ENCODE results near the gene FNBP1L.

The FNBP1L gene

GRCh38 chr1:93574511-93574910 lies 126.6 kb downstream of the FNBP1L start:
- H3K4me3 ChIP-seq (ENCODE audit: low read depth, low read length) = no peak overlapping the region
- DNase-seq (ENCODE audit: low read depth) = no peak
- TF ChIP-seq, protein P1, sequence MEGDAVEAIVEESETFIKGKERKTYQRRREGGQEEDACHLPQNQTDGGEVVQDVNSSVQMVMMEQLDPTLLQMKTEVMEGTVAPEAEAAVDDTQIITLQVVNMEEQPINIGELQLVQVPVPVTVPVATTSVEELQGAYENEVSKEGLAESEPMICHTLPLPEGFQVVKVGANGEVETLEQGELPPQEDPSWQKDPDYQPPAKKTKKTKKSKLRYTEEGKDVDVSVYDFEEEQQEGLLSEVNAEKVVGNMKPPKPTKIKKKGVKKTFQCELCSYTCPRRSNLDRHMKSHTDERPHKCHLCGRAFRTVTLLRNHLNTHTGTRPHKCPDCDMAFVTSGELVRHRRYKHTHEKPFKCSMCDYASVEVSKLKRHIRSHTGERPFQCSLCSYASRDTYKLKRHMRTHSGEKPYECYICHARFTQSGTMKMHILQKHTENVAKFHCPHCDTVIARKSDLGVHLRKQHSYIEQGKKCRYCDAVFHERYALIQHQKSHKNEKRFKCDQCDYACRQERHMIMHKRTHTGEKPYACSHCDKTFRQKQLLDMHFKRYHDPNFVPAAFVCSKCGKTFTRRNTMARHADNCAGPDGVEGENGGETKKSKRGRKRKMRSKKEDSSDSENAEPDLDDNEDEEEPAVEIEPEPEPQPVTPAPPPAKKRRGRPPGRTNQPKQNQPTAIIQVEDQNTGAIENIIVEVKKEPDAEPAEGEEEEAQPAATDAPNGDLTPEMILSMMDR (conservative IDR thresholded peaks at IDR 0.05; ENCODE audit: low read depth, low read length) = no peak

DNA sequence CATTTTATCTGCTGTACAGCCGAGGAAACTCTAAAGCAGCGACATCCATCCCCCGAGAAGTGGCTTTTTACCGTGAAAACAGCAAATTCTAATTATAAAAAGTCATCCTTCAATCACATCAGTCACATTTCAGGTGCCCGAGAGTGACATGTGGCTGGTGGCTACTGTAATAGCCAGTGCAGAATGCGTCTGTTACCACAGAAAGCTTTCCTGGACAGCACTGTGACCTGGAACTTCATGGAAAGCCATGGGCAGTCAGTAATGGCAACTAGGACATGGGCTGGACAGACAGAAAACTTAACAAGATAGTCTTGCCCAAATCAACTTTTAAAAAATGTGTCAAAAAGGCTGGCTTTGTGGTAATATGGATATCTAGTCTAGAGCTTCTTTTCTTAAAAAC lies 127.1 kb downstream of the FNBP1L start:
- H3K4me3 ChIP-seq (ENCODE audit: low read depth, low read length) = no peak overlapping the region
- DNase-seq (ENCODE audit: low read depth) = no peak
- TF ChIP-seq, protein P1 (conservative IDR thresholded peaks at IDR 0.05; ENCODE audit: low read depth, low read length) = no peak

DNA sequence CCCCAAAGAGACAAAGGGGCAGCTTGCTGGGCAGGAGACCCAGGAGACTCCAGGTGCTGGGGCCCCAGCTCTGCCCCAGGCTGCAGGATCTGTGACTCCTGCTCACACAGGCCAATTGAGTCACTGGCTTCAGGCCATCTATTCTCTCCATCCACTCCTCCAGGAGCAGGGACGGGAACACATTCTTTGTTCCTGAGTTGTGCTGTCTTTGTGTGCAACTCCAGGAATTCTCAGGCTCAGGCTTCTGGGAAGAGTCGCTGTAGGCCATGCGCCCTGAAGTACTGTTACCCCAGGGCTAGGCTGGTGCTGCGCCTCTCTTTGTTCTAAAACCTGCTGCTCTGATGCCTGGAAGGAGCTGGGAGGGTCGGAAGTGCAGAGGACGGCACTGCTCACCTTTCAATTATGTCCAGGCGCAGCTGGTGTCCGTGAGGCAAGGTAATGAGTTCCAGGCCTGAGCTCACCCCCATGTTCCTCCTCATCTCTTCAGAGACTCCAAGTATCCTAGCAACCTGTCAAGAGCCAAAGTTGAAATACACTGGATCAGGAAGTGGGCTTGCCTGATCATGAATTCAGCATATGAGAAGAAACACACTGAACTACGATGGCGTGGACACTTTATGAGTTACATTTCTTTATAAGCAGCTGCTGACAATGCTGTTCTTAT lies 127.8 kb downstream of the FNBP1L start:
- TF ChIP-seq, protein P1 (conservative IDR thresholded peaks at IDR 0.05; ENCODE audit: low read depth, low read length) = no peak
- no peak for DNase-seq (ENCODE audit: low read depth)
- no peak overlapping the region for H3K4me3 ChIP-seq (ENCODE audit: low read depth, low read length)

GRCh38 chr1:93576346-93576745 lies 128.4 kb downstream of the FNBP1L start:
- no peak overlapping the region for H3K4me3 ChIP-seq (ENCODE audit: low read depth, low read length)
- DNase-seq (ENCODE audit: low read depth) = peak; percentile 81
- TF ChIP-seq, protein P1 (conservative IDR thresholded peaks at IDR 0.05; ENCODE audit: low read depth, low read length) = peak; percentile 5

DNA sequence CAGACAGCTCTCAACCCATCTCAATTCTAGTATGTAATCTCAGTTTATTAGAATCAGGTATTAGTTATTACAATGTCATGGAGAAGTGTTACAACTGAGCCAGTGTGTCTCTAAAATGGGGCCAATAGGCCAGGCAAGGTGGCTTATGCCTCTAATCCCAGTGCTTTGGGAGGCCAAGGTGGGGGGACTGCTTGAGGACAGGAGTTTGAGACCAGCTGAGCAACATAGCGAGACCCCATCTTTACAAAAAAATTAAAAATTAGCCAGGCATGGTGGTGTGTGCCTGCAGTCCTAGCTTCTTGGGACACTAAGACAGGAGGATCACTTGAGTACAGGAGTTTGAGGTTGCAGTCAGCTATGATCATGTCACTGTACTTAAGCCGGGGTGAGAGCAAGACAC lies 128.8 kb downstream of the FNBP1L start:
- no peak for DNase-seq (ENCODE audit: low read depth)
- H3K4me3 ChIP-seq (ENCODE audit: low read depth, low read length) = no peak overlapping the region
- TF ChIP-seq, protein P1 (conservative IDR thresholded peaks at IDR 0.05; ENCODE audit: low read depth, low read length) = no peak

- DNase-seq (ENCODE audit: low read depth) = no peak
- TF ChIP-seq, protein P1 (conservative IDR thresholded peaks at IDR 0.05; ENCODE audit: low read depth, low read length) = no peak
- H3K4me3 ChIP-seq (ENCODE audit: low read depth, low read length) = no peak overlapping the region
These were observed 129.9 kb downstream of the FNBP1L start for GRCh38 chr1:93577536-93578432.

Measured in choroid plexus epithelial cell (primary cell).